Naive thymus-derived CD8-positive, alpha-beta T cell (primary cell): ENCODE data around the gene ANO2. TPM values are rescaled to one million over a fixed set of nuclear protein-coding genes. Genes with fewer than 3 reads are reported as not detected.
A peak's percentile ranks its signal among the peaks of the same experiment; 100 is the strongest.

Experiments used
- ATAC-seq, 2 donors: fragments of 150-1000 bp; cut with Tn5 transposase in 1 of 2; sonication (Bioruptor Pico), chemical (Tn5 transposase) in 1 of 2; 1 replicate in 1 of 2; 2 replicates in 1 of 2; pipeline ENCODE4 v1.10.0; 2021; ENCODE audit warnings: mild to moderate bottlenecking in 2 of 2, moderate library complexity in 2 of 2
- POLR2A ChIA-PET: fragments of 350-600 bp; sonication (Branson Sonifier 250); formaldehyde crosslinking; loops from one replicate; lab custom pipeline; 2021; ENCODE audit warnings: antibody characterized with exemption; lab: Charles Lee
- DNase-seq, 10 donors: peaks; one replicate each; pipeline versions ENCODE4 v3.0.0 to v3.0.0-alpha.2; 2020 to 2022
- H3K27ac Mint-ChIP-seq, 10 donors: one replicate each; pipeline ENCODE4 v1.8.0; 2020 to 2022; ENCODE audit warnings: mild to moderate bottlenecking in 10 of 10, mixed read lengths in 10 of 10, moderate library complexity in 4 of 10, inconsistent platforms in 1 of 10
- H3K27me3 Mint-ChIP-seq, 5 donors: one replicate each; pipeline ENCODE4 v1.8.0; 2021 to 2022; ENCODE audit warnings: mixed read lengths in 5 of 5
- H3K36me3 Mint-ChIP-seq, 3 donors: one replicate each; pipeline ENCODE4 v1.8.0; 2020 to 2022; ENCODE audit warnings: mixed read lengths in 3 of 3, mild to moderate bottlenecking in 2 of 3, inconsistent platforms in 1 of 3
- H3K4me1 Mint-ChIP-seq, 4 donors: one replicate each; pipeline ENCODE4 v1.8.0; 2021 to 2022; ENCODE audit warnings: mixed read lengths in 4 of 4
- H3K4me3 Mint-ChIP-seq, 10 donors: one replicate each; pipeline ENCODE4 v1.8.0; 2020 to 2022; ENCODE audit warnings: mild to moderate bottlenecking in 10 of 10, mixed read lengths in 10 of 10, moderate library complexity in 6 of 10, inconsistent platforms in 1 of 10
- H3K9me3 Mint-ChIP-seq, 9 donors: one replicate each; pipeline ENCODE4 v1.8.0; 2020 to 2022; ENCODE audit warnings: mixed read lengths in 9 of 9, mild to moderate bottlenecking in 3 of 9, inconsistent platforms in 1 of 9, moderate library complexity in 1 of 9
- polyA plus RNA-seq, 3 donors: library from polyadenylated mRNA; unstranded; fragments of 300-500 nt; fragmentation: Illumina TruSeq; gene quantifications; one replicate each; pipeline ENCODE4 v1.2.3, GENCODE V29; 2021
- total RNA-seq, 8 experiments: library from RNA in 2 of 8; stranded (reverse) in 2 of 8; gene quantifications; one replicate each; pipeline ENCODE4 v1.2.3 and lab custom pipeline; 2021 to 2026

The ANO2 gene
- total and polyA plus RNA-seq, 5 experiments from 2014 or later, result not detected

DNA sequence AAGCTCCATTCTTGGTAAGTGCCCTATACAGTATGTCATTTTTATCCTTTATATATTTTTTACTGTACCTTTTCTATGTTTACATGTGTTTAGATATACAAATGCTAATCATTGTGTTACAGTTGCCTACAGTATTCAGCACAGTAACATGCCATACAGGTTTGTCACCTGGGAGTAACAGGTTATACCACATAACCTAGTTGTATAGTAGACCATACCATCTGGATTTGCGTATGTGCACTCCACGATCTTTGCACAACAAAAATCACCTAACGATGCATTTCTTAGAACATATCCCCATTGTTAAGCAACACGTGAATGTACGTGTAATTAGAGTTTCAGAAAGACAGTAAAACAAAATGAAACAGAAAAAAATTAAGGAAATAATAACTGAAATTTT is 11.9 kb upstream of the ANO2 start:
- ATAC-seq (no peak), DNase-seq (no peak)
- Mint-ChIP-seq H3K4me1 (no peaks in the 10 kb centered on the region), H3K9me3 (peaks cover 0 to 10% (median 2%) of the 10 kb centered on the region in 9 donors), H3K4me3 (no peak overlapping the region), H3K27me3 (peaks cover 11 to 25% (median 17%) of the 10 kb centered on the region in 5 donors), H3K36me3 (peaks cover 0 to 6% (median 4%) of the 10 kb centered on the region in 3 donors), H3K27ac (no peak overlapping the region)
- POLR2A ChIA-PET, result no interaction called here

DNA sequence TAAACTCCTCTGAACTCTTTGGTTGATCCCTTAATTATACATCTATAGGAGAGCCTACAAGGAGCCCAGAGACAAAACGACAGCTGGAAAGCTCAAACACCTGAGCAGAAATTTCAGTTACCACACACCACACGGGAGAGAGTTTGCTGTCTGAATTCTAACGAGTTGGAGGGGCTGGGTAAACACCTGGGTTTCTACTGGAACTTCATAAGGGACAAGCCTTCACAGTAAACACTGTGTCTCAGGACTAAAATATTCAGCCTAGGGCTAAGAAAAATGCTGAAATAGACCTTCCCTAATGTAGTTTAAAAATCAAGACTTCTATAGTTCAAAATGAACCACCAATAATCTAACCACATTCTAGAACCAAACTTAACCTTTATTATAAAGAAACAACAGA is 9.6 kb upstream of the ANO2 start:
- H3K9me3 Mint-ChIP-seq, result peaks cover 0 to 10% (median 2%) of the 10 kb centered on the region in 9 donors
- DNase-seq (no peak), ATAC-seq (no peak)
- peaks cover 20 to 41% (median 27%) of the 10 kb centered on the region in 5 donors for H3K27me3 Mint-ChIP-seq
- H3K27ac Mint-ChIP-seq, result no peak overlapping the region
- H3K36me3 Mint-ChIP-seq, result peaks cover 0 to 6% (median 4%) of the 10 kb centered on the region in 3 donors
- POLR2A ChIA-PET, result no interaction called here
- no peak overlapping the region for H3K4me3 Mint-ChIP-seq
- H3K4me1 Mint-ChIP-seq, result no peaks in the 10 kb centered on the region

GRCh38 chr12:5953835-5954586 is 9.0 kb upstream of the ANO2 start:
- Mint-ChIP-seq H3K4me1 (no peaks in the 10 kb centered on the region), H3K4me3 (no peak overlapping the region), H3K27ac (no peak overlapping the region), H3K36me3 (peaks cover 0 to 6% (median 4%) of the 10 kb centered on the region in 3 donors), H3K27me3 (peaks cover 22 to 48% (median 29%) of the 10 kb centered on the region in 5 donors), H3K9me3 (peaks cover 0 to 10% (median 2%) of the 10 kb centered on the region in 9 donors)
- POLR2A ChIA-PET, result no interaction called here
- DNase-seq (no peak), ATAC-seq (no peak)

DNA sequence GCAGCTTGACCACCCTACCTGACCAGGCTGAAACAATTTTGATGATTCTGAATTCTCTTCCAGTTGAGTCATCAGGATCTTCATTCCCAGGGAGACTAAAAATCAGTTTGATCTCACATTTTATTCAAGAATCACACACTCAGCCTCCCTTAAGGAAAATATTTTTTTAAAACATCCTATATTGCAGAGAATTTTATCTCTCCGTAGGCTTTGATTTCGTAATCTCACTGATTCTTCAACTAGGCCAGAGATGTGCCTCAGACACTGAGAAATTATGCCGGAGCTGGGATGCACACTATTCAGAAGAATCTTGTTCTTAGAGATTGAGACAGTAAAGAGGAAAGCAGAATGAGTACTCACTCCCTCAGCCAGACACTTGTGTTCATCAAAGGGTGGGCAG is 7.0 kb upstream of the ANO2 start:
- H3K4me3 Mint-ChIP-seq, result no peak overlapping the region
- no peak for DNase-seq
- POLR2A ChIA-PET, result no interaction called here
- peaks cover 17 to 67% (median 44%) of the 10 kb centered on the region in 5 donors for H3K27me3 Mint-ChIP-seq
- peaks cover 0 to 6% (median under 1%) of the 10 kb centered on the region in 9 donors for H3K9me3 Mint-ChIP-seq
- no peak overlapping the region for H3K27ac Mint-ChIP-seq
- H3K4me1 Mint-ChIP-seq, result no peaks in the 10 kb centered on the region
- ATAC-seq, result no peak
- peaks cover 0 to 2% (median 2%) of the 10 kb centered on the region in 3 donors for H3K36me3 Mint-ChIP-seq

DNA sequence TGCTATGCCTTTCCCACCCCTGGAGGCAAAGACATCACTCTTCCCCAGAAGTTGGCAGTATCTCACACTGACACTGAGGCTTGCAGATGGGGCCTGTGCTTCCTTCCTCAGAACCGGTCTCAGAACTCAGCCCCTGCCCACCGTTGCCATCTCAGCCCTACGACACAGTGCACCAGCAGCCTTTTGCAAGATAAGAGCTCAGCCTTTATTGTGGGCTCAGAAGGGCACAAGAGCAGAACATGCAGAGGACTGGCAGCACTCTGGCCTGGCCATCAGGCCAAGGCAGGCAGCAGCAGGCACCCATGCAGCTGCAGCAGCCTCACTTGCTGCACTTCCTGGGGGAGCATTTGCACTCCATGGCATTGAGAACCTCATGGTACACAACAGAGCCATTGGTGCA is 3.6 kb upstream of the ANO2 start:
- Mint-ChIP-seq H3K27ac (no peak overlapping the region), H3K9me3 (peaks cover 0 to 2% (median 0%) of the 10 kb centered on the region in 9 donors), H3K27me3 (peaks cover 39 to 90% (median 63%) of the 10 kb centered on the region in 5 donors), H3K4me1 (peaks cover 0 to 5% (median 3%) of the 10 kb centered on the region in 4 donors), H3K36me3 (no peaks in the 10 kb centered on the region), H3K4me3 (no peak overlapping the region)
- POLR2A ChIA-PET, result no interaction called here
- no peak for DNase-seq
- no peak for ATAC-seq

DNA sequence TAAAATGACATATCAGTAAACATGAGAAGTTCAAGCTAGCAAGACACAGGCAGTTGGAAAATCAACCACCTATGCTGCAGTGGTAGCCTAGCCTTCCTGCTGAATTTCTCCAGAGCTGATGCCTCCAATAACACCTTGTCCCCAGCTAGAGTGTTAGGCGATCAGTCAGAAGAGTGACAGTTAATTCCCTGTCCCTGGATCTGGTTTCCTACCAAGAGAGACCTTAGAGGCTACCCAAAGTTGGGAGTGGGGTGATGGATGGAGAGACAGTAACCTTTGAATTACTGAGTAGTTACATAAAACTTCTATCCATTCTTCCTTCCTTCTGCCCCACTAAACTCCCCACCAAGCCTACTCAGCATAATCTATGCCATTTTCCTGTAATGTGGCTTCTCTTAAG is 1.9 kb upstream of the ANO2 start:
- no peak overlapping the region for H3K4me3 Mint-ChIP-seq
- ATAC-seq (no peak), DNase-seq (no peak)
- no peaks in the 10 kb centered on the region for H3K9me3 Mint-ChIP-seq
- peaks cover 43 to 90% (median 70%) of the 10 kb centered on the region in 5 donors for H3K27me3 Mint-ChIP-seq
- POLR2A ChIA-PET, result no interaction called here
- no peaks in the 10 kb centered on the region for H3K36me3 Mint-ChIP-seq
- H3K4me1 Mint-ChIP-seq, result peaks cover 0 to 5% (median 3%) of the 10 kb centered on the region in 4 donors
- no peak overlapping the region for H3K27ac Mint-ChIP-seq

DNA sequence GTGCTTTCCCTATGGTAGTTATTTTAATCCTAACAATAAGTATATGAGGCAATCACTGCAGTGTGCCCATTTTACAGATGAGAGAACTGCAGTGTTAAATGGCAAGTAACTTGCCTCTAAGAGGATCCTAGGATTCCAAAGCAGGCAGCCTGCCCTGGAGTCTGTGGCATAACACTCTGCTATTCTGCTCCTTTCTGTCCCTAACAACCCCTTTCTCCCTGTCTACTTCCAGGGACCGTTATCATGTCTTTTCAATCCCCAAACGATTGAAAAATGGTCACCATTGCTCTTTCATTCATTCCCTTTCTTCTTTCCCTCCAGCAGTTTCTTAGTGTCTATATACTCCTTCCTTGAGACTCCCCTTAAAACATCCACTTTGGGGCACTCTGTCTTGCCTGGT is 1.3 kb upstream of the ANO2 start:
- H3K27ac Mint-ChIP-seq, result no peak overlapping the region
- H3K36me3 Mint-ChIP-seq, result no peaks in the 10 kb centered on the region
- no peak for DNase-seq
- ATAC-seq, result no peak
- no peak overlapping the region for H3K4me3 Mint-ChIP-seq
- peaks cover 41 to 88% (median 70%) of the 10 kb centered on the region in 5 donors for H3K27me3 Mint-ChIP-seq
- peaks cover 0 to 5% (median 3%) of the 10 kb centered on the region in 4 donors for H3K4me1 Mint-ChIP-seq
- H3K9me3 Mint-ChIP-seq, result no peaks in the 10 kb centered on the region
- POLR2A ChIA-PET, result no interaction called here

GRCh38 chr12:5944688-5945070 is 380 bp downstream of the ANO2 start:
- no peak overlapping the region for H3K27ac Mint-ChIP-seq
- H3K4me1 Mint-ChIP-seq, result peaks cover 0 to 5% (median 3%) of the 10 kb centered on the region in 4 donors
- peaks cover 47 to 95% (median 73%) of the 10 kb centered on the region in 5 donors for H3K27me3 Mint-ChIP-seq
- POLR2A ChIA-PET, result no interaction called here
- DNase-seq (no peak), ATAC-seq (no peak)
- no peaks in the 10 kb centered on the region for H3K9me3 Mint-ChIP-seq
- peak overlapping the region in 1 of 10 donors; percentile 14 for H3K4me3 Mint-ChIP-seq
- no peaks in the 10 kb centered on the region for H3K36me3 Mint-ChIP-seq

- DNase-seq, result no peak
- Mint-ChIP-seq H3K27me3 (peaks cover 50 to 95% (median 72%) of the 10 kb centered on the region in 5 donors), H3K4me1 (peaks cover 0 to 5% (median 3%) of the 10 kb centered on the region in 4 donors), H3K27ac (no peak overlapping the region), H3K4me3 (no peak overlapping the region), H3K9me3 (no peaks in the 10 kb centered on the region), H3K36me3 (no peaks in the 10 kb centered on the region)
- POLR2A ChIA-PET, result no interaction called here
- no peak for ATAC-seq
Measured at GRCh38 chr12:5944053-5944452, 1.0 kb downstream of the ANO2 start.

DNA sequence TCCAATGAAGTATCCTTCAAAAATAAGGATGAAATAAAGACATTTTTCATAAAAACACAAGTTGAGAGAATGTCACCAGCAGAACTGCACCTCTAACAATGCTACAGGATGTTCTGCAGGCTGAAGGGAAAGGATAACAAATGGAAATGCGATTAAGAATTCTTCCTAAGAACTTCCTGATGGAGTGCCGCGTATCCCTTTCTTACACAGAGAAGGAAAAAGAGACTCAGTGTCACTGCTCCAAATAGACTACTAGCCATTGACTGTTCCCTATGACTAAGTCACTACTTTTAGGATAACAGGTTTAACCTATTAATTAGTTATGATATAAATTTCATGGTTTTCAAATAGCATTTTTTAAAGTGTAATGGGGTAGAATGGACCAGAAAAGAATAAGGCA is 3.2 kb downstream of the ANO2 start:
- DNase-seq (no peak), ATAC-seq (no peak)
- Mint-ChIP-seq H3K27ac (no peak overlapping the region), H3K9me3 (no peaks in the 10 kb centered on the region), H3K27me3 (peaks cover 56 to 86% (median 69%) of the 10 kb centered on the region in 5 donors), H3K4me3 (no peak overlapping the region), H3K4me1 (peaks cover 0 to 5% (median 3%) of the 10 kb centered on the region in 4 donors), H3K36me3 (no peaks in the 10 kb centered on the region)
- POLR2A ChIA-PET, result no interaction called here

GRCh38 chr12:5927732-5928516 is 17.1 kb downstream of the ANO2 start:
- DNase-seq (no peak), ATAC-seq (no peak)
- POLR2A ChIA-PET, result interaction anchor here (0.6 kb wide), 1 partner anchor 189 kb away, joined by 3 read pairs; no protein-coding TSS in a partner anchor
- H3K4me3 Mint-ChIP-seq, result no peak overlapping the region
- peaks cover 16 to 59% (median 27%) of the 10 kb centered on the region in 5 donors for H3K27me3 Mint-ChIP-seq
- H3K4me1 Mint-ChIP-seq, result peaks cover 0 to 2% (median 0%) of the 10 kb centered on the region in 4 donors
- peaks cover 0 to 2% (median 0%) of the 10 kb centered on the region in 9 donors for H3K9me3 Mint-ChIP-seq
- peaks cover 0 to 4% (median 0%) of the 10 kb centered on the region in 3 donors for H3K36me3 Mint-ChIP-seq
- H3K27ac Mint-ChIP-seq, result no peak overlapping the region

DNA sequence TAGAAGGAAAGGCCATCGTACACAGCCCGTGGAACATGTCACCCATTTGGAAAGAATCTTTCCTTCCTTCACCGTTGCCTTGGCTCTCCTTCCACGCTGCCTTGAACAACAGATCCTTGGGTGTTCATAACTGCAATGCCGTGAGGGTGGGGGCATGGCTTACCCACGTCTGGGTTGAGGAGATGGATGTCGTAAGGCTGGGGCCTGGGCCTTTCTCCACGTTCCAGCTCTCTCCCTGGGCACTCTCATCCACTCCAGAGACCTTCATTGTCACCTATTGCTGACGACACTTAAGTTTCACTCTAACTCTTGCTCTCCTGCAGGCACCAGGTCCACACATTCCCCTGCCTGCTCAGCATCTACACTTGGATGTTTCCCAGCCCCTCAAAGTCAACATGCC is 19.4 kb downstream of the ANO2 start:
- H3K36me3 Mint-ChIP-seq, result no peaks in the 10 kb centered on the region
- peaks cover 0 to 2% (median 0%) of the 10 kb centered on the region in 4 donors for H3K4me1 Mint-ChIP-seq
- H3K27ac Mint-ChIP-seq, result peak overlapping the region in 1 of 10 donors; percentile 49
- ATAC-seq, result no peak
- POLR2A ChIA-PET, result no interaction called here
- no peak overlapping the region for H3K4me3 Mint-ChIP-seq
- H3K9me3 Mint-ChIP-seq, result no peaks in the 10 kb centered on the region
- peaks cover 12 to 52% (median 25%) of the 10 kb centered on the region in 5 donors for H3K27me3 Mint-ChIP-seq
- no peak for DNase-seq

- H3K27me3 Mint-ChIP-seq, result peaks cover 9 to 42% (median 25%) of the 10 kb centered on the region in 5 donors
- H3K27ac Mint-ChIP-seq, result no peak overlapping the region
Measured at GRCh38 chr12:5924342-5924741, 20.7 kb downstream of the ANO2 start.

More at GRCh38 chr12:5924342-5924741, 20.7 kb downstream of the ANO2 start:
- ATAC-seq (no peak), DNase-seq (no peak)
- no peaks in the 10 kb centered on the region for H3K36me3 Mint-ChIP-seq
- POLR2A ChIA-PET, result no interaction called here
- no peaks in the 10 kb centered on the region for H3K9me3 Mint-ChIP-seq
- H3K4me1 Mint-ChIP-seq, result peaks cover 0 to 2% (median 0%) of the 10 kb centered on the region in 4 donors
- H3K4me3 Mint-ChIP-seq, result no peak overlapping the region
